Common myeloid progenitor, CD34-positive (primary cell): ENCODE results near the gene SSBP3.
A peak's percentile ranks its signal among the peaks of the same experiment; 100 is the strongest.

Experiments
- CTCF ChIA-PET: fragments of 350-600 bp; sonication (Branson Sonifier 250); formaldehyde crosslinking; loops from one replicate; lab custom pipeline; 2021; ENCODE audit warnings: antibody characterized with exemption; lab: Charles Lee
- POLR2A ChIA-PET: fragments of 350-600 bp; sonication (Branson Sonifier 250); formaldehyde crosslinking; loops from one replicate; lab custom pipeline; 2021; ENCODE audit warnings: antibody characterized with exemption; lab: Charles Lee
- DNase-seq, 3 donors: peaks; one replicate each; pipeline versions ENCODE4 v3.0.0 to v3.0.0-alpha.2; 2013
- H3K27ac ChIP-seq, 2 experiments: 1 replicate in 1 of 2; 2 replicates in 1 of 2; pipeline ENCODE4 v1.7.0; 2013; ENCODE audit warnings: inconsistent platforms in 2 of 2, low read length in 2 of 2, mild to moderate bottlenecking in 2 of 2, low read depth in 1 of 2, moderate library complexity in 1 of 2; ENCODE audit not compliant: severe bottlenecking in 2 of 2, insufficient read depth in 1 of 2, poor library complexity in 1 of 2
- H3K27me3 ChIP-seq, 5 experiments: replicated peaks in 2 of 5; 1 replicate in 3 of 5; 2 replicates in 2 of 5; pipeline versions ENCODE4 v1.6.1 to v1.7.0; 2013; ENCODE audit warnings: low read length in 4 of 5, mild to moderate bottlenecking in 2 of 5, moderate library complexity in 2 of 5, inconsistent platforms in 1 of 5; ENCODE audit not compliant: insufficient read depth in 5 of 5, control insufficient read depth in 4 of 5
- H3K36me3 ChIP-seq, 4 experiments: 1 replicate in 2 of 4; 2 replicates in 2 of 4; pipeline versions ENCODE4 v1.6.1 to v1.7.0; 2013; ENCODE audit warnings: low read length in 3 of 4, control low read depth in 1 of 4, mild to moderate bottlenecking in 1 of 4; ENCODE audit not compliant: control insufficient read depth in 4 of 4, insufficient read depth in 4 of 4
- H3K4me1 ChIP-seq, 4 experiments: 1 replicate in 3 of 4; 2 replicates in 1 of 4; pipeline versions ENCODE4 v1.6.1 to v1.7.1; 2013; ENCODE audit warnings: low read length in 3 of 4, mild to moderate bottlenecking in 3 of 4, control low read depth in 1 of 4, inconsistent platforms in 1 of 4, moderate library complexity in 1 of 4; ENCODE audit not compliant: control insufficient read depth in 4 of 4, insufficient read depth in 4 of 4; ENCODE audit errors: control extremely low read depth in 1 of 4
- H3K4me3 ChIP-seq, 7 experiments: 1 replicate in 4 of 7; 2 replicates in 3 of 7; pipeline versions ENCODE4 v1.5.1 to v1.7.0; 2013; ENCODE audit warnings: mild to moderate bottlenecking in 7 of 7, low read length in 6 of 7, moderate library complexity in 6 of 7, inconsistent platforms in 2 of 7, low read depth in 2 of 7, control low read depth in 1 of 7; ENCODE audit not compliant: insufficient read depth in 4 of 7, control insufficient read depth in 1 of 7; ENCODE audit errors: extremely low read depth in 1 of 7
- H3K9me3 ChIP-seq, 5 experiments: 1 replicate in 4 of 5; 2 replicates in 1 of 5; pipeline versions ENCODE4 v1.6.1 to v1.7.1; 2013; ENCODE audit warnings: low read length in 4 of 5, mild to moderate bottlenecking in 2 of 5, inconsistent platforms in 1 of 5, low read depth in 1 of 5, moderate library complexity in 1 of 5; ENCODE audit not compliant: control insufficient read depth in 4 of 5, insufficient read depth in 2 of 5; ENCODE audit errors: control extremely low read depth in 1 of 5
- WGBS: methylation state at CpG from one replicate; pipeline ENCODE4 v1.1.5; 2013; ENCODE audit not compliant: insufficient coverage; 5-methylcytosine and 5-hydroxymethylcytosine counted together

Gene SSBP3

DNA sequence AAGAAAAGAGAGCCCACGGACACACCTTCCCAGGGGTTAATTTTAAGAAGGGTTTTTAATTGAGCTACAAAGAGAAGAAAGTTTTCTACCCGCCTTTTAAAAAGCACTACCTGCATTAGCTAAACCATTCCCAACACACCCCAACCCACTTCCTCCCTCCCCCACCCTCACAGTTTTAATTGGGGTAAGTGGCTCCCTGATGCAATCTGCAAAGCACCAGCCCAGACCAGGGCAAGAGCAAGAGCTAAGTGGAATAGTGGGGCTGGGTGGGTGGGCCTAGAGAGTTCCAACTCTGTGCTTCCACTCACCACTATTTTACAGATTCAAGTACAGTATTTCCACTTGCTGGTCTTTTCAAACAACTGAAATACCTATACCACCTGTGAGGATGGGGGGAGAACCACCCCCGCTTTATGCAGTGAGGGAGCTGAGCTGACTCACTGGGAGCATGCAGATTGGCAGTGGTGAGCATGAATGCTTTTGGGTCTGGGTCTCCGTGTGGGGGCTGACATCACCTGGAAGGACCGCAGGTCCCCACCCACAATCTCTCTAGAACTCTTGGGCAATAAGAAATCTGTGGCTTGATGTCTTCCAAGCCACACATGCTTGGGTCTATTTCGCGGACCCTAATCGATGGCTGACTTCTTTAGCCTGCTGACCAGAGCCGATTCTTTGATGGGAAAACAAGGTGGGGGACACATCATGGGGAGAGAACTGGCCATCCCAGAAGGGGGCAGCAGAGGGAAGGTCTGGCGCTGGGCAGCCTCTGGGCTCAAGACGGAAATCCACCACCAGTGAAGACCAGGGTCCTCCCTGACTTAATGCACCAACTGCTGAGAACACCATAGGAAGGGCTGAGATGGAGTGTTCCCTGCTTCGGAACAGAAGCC lies 95.5 kb downstream of the SSBP3 start:
- POLR2A ChIA-PET, result no interaction called here
- CTCF ChIA-PET, result interaction anchor here (0.8 to 3.2 kb wide), 6 partner anchors 11 to 49 kb away, joined by 3 to 10 read pairs (median 4); no protein-coding TSS in a partner anchor
- no peak overlapping the region for H3K27ac ChIP-seq
- DNase-seq, result peak in 1 of 3 donors; percentile 33
- no peaks in the 10 kb centered on the region for H3K27me3 ChIP-seq
- peaks cover 0 to 25% (median 11%) of the 10 kb centered on the region in 4 experiments for H3K4me1 ChIP-seq
- peaks cover 0 to 34% (median 5%) of the 10 kb centered on the region in 4 experiments for H3K36me3 ChIP-seq
- no peak overlapping the region for H3K4me3 ChIP-seq
- WGBS, result 87% methylated on average over 8 of the region's 12 CpGs
- H3K9me3 ChIP-seq, result no peaks in the 10 kb centered on the region

DNA sequence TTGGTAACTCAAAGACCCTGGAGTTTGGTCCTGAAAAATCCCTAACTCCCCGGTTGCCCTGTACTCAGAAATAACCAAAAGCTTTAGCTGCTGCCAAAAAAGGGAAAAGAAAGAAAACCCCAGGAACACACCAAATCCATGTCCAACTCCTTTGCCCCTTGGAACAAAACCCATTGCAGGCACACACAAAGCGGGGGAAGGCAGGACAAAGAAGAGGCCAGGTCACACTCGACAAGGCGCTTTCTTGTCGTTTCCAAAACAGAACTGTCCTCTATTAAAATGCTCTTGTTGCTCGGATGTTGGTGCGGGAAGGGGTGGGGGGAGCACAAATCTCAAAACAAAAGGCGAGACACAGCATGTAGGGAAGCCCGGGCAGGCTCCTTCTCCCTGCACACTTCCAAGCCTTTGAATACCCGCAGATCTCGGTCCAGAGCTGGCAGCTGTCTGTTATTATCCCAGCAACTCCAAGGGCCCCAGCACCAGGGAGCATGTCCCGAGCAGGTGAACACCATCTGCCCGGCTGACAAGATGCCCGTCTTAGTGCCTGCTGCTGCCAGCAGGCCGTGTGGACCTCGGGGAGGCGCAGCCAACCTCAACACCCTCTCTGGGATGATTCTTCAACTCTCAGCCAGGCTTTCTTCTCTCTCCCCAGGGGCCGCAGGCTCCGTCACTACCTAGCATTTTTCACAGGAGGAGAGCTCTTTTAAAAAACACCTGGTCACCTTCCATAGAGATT lies 96.4 kb downstream of the SSBP3 start:
- no peak for DNase-seq
- Histone ChIP-seq H3K9me3 (no peaks in the 10 kb centered on the region), H3K36me3 (peaks cover 2 to 30% (median 4%) of the 10 kb centered on the region in 4 experiments), H3K27ac (no peak overlapping the region), H3K4me3 (no peak overlapping the region), H3K4me1 (peaks cover 0 to 23% (median 11%) of the 10 kb centered on the region in 4 experiments), H3K27me3 (no peaks in the 10 kb centered on the region)
- POLR2A ChIA-PET, result no interaction called here
- 93% methylated on average over 15 of the region's 19 CpGs for WGBS
- CTCF ChIA-PET, result interaction anchor here (0.7 to 2.8 kb wide), 7 partner anchors 10 to 180 kb away, joined by 3 to 8 read pairs (median 5); no protein-coding TSS in a partner anchor

DNA sequence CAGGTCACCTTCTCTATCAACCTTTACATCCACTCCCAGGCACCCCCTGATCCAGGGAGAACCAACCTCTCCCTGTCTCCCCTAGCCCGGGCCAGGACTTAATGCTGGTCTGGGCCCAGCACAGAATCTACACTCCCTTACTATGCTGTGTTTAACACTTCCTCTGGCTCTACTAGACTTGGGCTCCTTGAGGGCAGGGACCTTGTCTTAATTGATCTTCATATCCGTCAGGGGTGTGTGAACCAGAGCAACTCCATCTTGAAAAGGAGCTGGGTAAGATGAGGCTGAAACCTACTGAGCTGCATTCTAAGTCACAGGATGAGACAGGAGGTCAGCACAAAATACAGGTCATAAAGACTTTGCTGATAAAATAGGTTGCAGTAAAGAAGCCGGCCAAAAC lies 98.9 kb downstream of the SSBP3 start:
- peaks cover 0 to 14% (median 2%) of the 10 kb centered on the region in 4 experiments for H3K36me3 ChIP-seq
- POLR2A ChIA-PET, result no interaction called here
- no peak overlapping the region for H3K27ac ChIP-seq
- H3K9me3 ChIP-seq, result no peaks in the 10 kb centered on the region
- no peaks in the 10 kb centered on the region for H3K27me3 ChIP-seq
- no peak for DNase-seq
- no peak overlapping the region for H3K4me3 ChIP-seq
- WGBS, result 100% methylated on average over 2 of the region's 3 CpGs
- peaks cover 0 to 16% (median 8%) of the 10 kb centered on the region in 4 experiments for H3K4me1 ChIP-seq
- CTCF ChIA-PET, result interaction anchor here (1.5 kb wide), 1 partner anchor 9 kb away, joined by 4 read pairs; no protein-coding TSS in a partner anchor

DNA sequence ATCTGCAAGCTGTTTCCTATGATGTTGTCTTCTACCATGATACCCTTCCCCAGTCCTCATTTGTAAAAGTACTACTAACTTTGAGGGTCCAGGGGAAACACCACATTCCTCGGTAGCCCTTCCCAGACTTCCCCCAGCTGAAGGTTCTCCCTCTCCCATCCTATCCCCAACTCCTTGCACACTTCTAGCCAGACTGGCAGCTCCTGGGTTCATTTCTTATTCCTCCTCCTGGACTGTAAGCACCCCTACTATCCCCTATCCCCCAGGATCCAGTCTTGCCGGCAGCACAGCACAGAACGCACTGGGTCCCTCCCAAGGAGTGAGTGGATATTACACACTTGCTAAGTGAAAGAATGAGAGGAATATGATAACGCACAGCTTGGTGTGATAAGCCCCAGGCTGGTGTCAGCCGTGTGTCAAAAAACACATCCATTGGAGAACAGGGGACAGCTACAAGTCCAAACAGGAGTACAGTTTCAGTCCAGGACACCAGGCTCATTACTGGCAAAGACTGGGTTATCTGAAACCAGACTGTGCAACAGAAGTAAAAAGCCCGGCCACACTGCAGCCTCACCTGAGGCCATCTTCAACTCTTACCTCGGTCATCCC lies 100.2 kb downstream of the SSBP3 start:
- no peak overlapping the region for H3K27ac ChIP-seq
- H3K36me3 ChIP-seq, result peaks cover 0 to 10% (median 2%) of the 10 kb centered on the region in 4 experiments
- no peak for DNase-seq
- no peak overlapping the region for H3K4me3 ChIP-seq
- CTCF ChIA-PET, result interaction anchor here (1.1 to 1.5 kb wide), 2 partner anchors 8 to 52 kb away, joined by 3 to 4 read pairs; no protein-coding TSS in a partner anchor
- peaks cover 0 to 8% (median 4%) of the 10 kb centered on the region in 4 experiments for H3K4me1 ChIP-seq
- no peaks in the 10 kb centered on the region for H3K9me3 ChIP-seq
- POLR2A ChIA-PET, result no interaction called here
- H3K27me3 ChIP-seq, result no peaks in the 10 kb centered on the region
- WGBS, result 94% methylated on average over 5 of the region's 7 CpGs

DNA sequence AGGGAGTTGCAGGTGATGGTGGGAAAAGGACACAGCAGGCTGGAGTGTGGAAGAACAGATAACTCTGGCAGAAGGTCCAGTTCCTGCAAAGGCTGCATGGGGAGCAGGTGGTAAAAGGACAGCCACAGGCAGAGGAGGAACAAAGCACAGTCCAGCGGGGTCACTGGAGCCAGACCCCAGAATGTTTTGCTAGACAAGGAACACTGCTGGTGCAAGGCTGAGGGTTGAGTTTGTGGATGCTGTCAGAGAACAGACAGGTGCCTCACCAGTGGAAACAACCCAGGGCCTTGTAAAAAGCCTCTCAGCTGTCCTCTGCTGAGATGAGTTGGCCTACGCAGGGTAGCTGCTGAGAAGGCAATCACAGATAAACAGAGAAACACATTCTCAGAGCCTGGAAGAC lies 101.7 kb downstream of the SSBP3 start:
- peaks cover 0 to 10% (median 2%) of the 10 kb centered on the region in 4 experiments for H3K36me3 ChIP-seq
- no peak for DNase-seq
- H3K4me1 ChIP-seq, result peaks cover 0 to 11% (median 6%) of the 10 kb centered on the region in 4 experiments
- H3K27me3 ChIP-seq, result no peaks in the 10 kb centered on the region
- 100% methylated on average over 1 of the region's 2 CpGs for WGBS
- H3K9me3 ChIP-seq, result no peaks in the 10 kb centered on the region
- ChIA-PET CTCF (no interaction called here), POLR2A (no interaction called here)
- H3K4me3 ChIP-seq, result no peak overlapping the region
- H3K27ac ChIP-seq, result no peak overlapping the region

DNA sequence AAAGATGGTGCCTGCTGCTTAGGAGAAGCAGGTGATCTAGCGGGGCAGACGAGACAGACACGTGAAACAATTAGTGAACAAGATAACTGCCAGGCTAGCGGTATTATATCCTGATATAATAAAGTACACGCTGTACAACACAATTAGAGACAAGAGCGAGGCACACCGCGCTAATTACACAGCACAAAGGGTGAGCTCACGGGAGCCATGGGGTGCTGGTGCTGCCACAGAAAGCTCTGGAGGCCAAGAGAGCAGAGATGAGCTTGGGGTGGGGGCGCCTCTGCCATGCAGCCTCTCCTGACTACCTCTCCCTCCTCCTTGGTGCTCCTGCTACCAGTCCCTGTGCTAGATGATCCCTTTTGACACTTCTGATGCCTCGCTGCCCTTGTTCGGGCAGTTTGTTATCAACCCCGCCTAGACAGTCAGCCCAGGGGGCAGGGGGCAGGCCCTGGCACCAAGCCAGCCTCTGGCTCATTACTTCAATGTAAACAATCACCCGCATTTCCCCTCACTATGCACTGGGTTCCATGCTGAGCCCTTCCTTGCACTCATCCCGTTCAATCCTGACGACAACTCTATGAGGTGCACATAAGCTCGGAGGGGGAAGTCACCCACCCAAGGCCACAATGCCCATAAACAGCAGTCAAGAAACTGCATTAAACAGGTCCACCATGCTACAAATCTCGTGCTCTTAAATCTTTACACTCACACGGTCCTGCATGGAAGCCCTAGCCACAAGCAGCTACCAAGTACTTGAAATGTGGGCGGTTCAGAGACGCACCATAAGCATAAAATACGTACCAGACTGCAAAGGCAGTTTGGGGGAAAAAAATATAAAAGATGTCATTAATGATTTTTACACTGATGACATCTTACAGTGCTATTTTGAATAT lies 103.0 kb downstream of the SSBP3 start:
- H3K27me3 ChIP-seq, result no peaks in the 10 kb centered on the region
- no peak overlapping the region for H3K4me3 ChIP-seq
- WGBS, result 98% methylated on average over 15 of the region's 22 CpGs
- no peak for DNase-seq
- POLR2A ChIA-PET, result no interaction called here
- no peaks in the 10 kb centered on the region for H3K9me3 ChIP-seq
- CTCF ChIA-PET, result no interaction called here
- H3K4me1 ChIP-seq, result peaks cover 0 to 25% (median 19%) of the 10 kb centered on the region in 4 experiments
- peaks cover 0 to 10% (median 2%) of the 10 kb centered on the region in 4 experiments for H3K36me3 ChIP-seq
- no peak overlapping the region for H3K27ac ChIP-seq
